HEK293 (cell line): Measurements from ENCODE around the gene SRMS.

Source experiments
- CTCF ChIA-PET: fragments of 350-600 bp; formaldehyde crosslinking; extraction: SDS; loops from one replicate; lab custom pipeline; 2021; ENCODE audit warnings: antibody characterized with exemption; lab: Yijun Ruan, JAX
- POLR2A ChIA-PET: fragments of 300-600 bp; formaldehyde crosslinking; extraction: SDS; loops from one replicate; lab custom pipeline; 2020; ENCODE audit warnings: antibody characterized with exemption, inconsistent platforms; lab: Yijun Ruan, JAX
- H3K27ac ChIP-seq: fragments of 200-500 bp; sonication (Bioruptor generic); 2 replicates; pipeline ENCODE4 v1.5.1; 2014; ENCODE audit warnings: low read depth, low read length, control low read depth, inconsistent platforms; ENCODE audit errors: extremely low read depth
- H3K36me3 ChIP-seq, 2 experiments: fragments of 200-500 bp in 1 of 2; sonication (Bioruptor generic) in 1 of 2; 1 replicate in 1 of 2; 2 replicates in 1 of 2; pipeline ENCODE4 v1.5.1; 2014 to 2017; ENCODE audit warnings: inconsistent platforms in 2 of 2, low read length in 2 of 2; ENCODE audit not compliant: control insufficient read depth in 2 of 2, insufficient read depth in 1 of 2
- H3K4me1 ChIP-seq: fragments of 200-500 bp; sonication (Bioruptor generic); 2 replicates; pipeline ENCODE4 v1.5.1; 2014; ENCODE audit warnings: mild to moderate bottlenecking, low read length, inconsistent platforms; ENCODE audit not compliant: control insufficient read depth, insufficient read depth
- H3K4me3 ChIP-seq: 2 replicates; pipeline ENCODE4 v1.5.1; 2011; ENCODE audit warnings: low read depth, mild to moderate bottlenecking, control low read depth, low read length, moderate library complexity
- H3K9me3 ChIP-seq: fragments of 200-500 bp; sonication (Bioruptor generic); 2 replicates; pipeline ENCODE4 v1.5.1; 2014; ENCODE audit warnings: low read depth, low read length, inconsistent platforms; ENCODE audit not compliant: control insufficient read depth, insufficient read depth
- HIC1 ChIP-seq: fragments of 450-650 bp; formaldehyde crosslinking; IDR thresholded peaks from 2 replicates; pipeline ENCODE4 v1.5.1; 2016; ENCODE audit warnings: missing biosample characterization, missing genetic modification characterization
- HOXC10 ChIP-seq: sonication (generic); formaldehyde crosslinking; IDR thresholded peaks from 2 replicates; pipeline ENCODE4 v1.8.1; 2023; ENCODE audit warnings: mild to moderate bottlenecking, missing genetic modification reagents
- KLF8 ChIP-seq: fragments of 450-650 bp; formaldehyde crosslinking; IDR thresholded peaks from 2 replicates; pipeline ENCODE4 v1.5.1; 2016; ENCODE audit warnings: missing biosample characterization, missing genetic modification characterization
- PRDM10 ChIP-seq: fragments of 450-650 bp; formaldehyde crosslinking; IDR thresholded peaks from 2 replicates; pipeline ENCODE4 v1.5.1; 2016; ENCODE audit warnings: missing biosample characterization, missing genetic modification characterization
- RBAK ChIP-seq: fragments of 450-650 bp; formaldehyde crosslinking; IDR thresholded peaks from 2 replicates; pipeline ENCODE4 v1.5.1; 2016; ENCODE audit warnings: missing biosample characterization, missing genetic modification characterization
- SCRT2 ChIP-seq: fragments of 450-650 bp; formaldehyde crosslinking; IDR thresholded peaks from 2 replicates; pipeline ENCODE4 v1.5.1; 2016; ENCODE audit warnings: missing biosample characterization, missing genetic modification characterization
- WT1 ChIP-seq: fragments of 450-650 bp; formaldehyde crosslinking; IDR thresholded peaks from 2 replicates; pipeline ENCODE4 v1.5.1; 2016; ENCODE audit warnings: missing biosample characterization, missing genetic modification characterization
- ZBTB20 ChIP-seq: fragments of 450-650 bp; formaldehyde crosslinking; IDR thresholded peaks from 2 replicates; pipeline ENCODE4 v1.5.1; 2016; ENCODE audit warnings: missing biosample characterization, missing genetic modification characterization
- ZIC2 ChIP-seq: fragments of 450-650 bp; formaldehyde crosslinking; IDR thresholded peaks from 2 replicates; pipeline ENCODE4 v1.5.1; 2016; ENCODE audit warnings: missing biosample characterization, missing genetic modification characterization
- ZNF157 ChIP-seq: fragments of 450-650 bp; formaldehyde crosslinking; IDR thresholded peaks from 2 replicates; pipeline ENCODE4 v1.5.1; 2016; ENCODE audit warnings: missing biosample characterization, missing genetic modification characterization
- ZNF26 ChIP-seq: fragments of 450-650 bp; formaldehyde crosslinking; IDR thresholded peaks from 2 replicates; pipeline ENCODE4 v1.5.1; 2016; ENCODE audit warnings: missing biosample characterization, missing genetic modification characterization
- ZNF37A ChIP-seq: fragments of 450-650 bp; IDR thresholded peaks from 2 replicates; pipeline ENCODE4 v1.5.1; 2018; ENCODE audit warnings: missing biosample characterization, missing genetic modification characterization
- ZNF785 ChIP-seq: fragments of 450-650 bp; formaldehyde crosslinking; IDR thresholded peaks from 2 replicates; pipeline ENCODE4 v1.5.1; 2016; ENCODE audit warnings: missing biosample characterization, missing genetic modification characterization

SRMS gene

GRCh38 chr20:63565699-63566335 is 18.3 kb upstream of the SRMS start:
- CTCF ChIA-PET, result no interaction called here

GRCh38 chr20:63565021-63565698 is 17.6 kb upstream of the SRMS start:
- Histone ChIP-seq H3K4me3 (no peak overlapping the region), H3K27ac (no peak overlapping the region), H3K36me3 (peaks cover 0 to 36% of the 10 kb centered on the region in 2 experiments; a peak in 1 of 3 replicates), H3K4me1 (no peaks in the 10 kb centered on the region), H3K9me3 (no peaks in the 10 kb centered on the region)
- POLR2A ChIA-PET, result no interaction called here
- TF ChIP-seq PRDM10 (no peak), ZNF785 (tag by site-specific recombination) (no peak), RBAK (tag by site-specific recombination) (no peak), ZNF157 (tag by site-specific recombination) (no peak), ZNF37A (tag by site-specific recombination) (no peak), ZNF26 (tag by site-specific recombination) (no peak), SCRT2 (tag by site-specific recombination) (no peak), KLF8 (tag by site-specific recombination) (no peak), HOXC10 (CRISPR knock-in tag) (no peak), WT1 (tag by site-specific recombination) (no peak), ZIC2 (tag by site-specific recombination) (no peak)
- CTCF ChIA-PET, result no interaction called here

More at GRCh38 chr20:63565699-63566335, 18.3 kb upstream of the SRMS start:
- no peak for TF ChIP-seq ZBTB20 (tag by site-specific recombination)
- TF ChIP-seq HIC1, result 0 out of 2 replicates have a peak, but pooled peaks have one; percentile 18
- no peak overlapping the region for H3K27ac ChIP-seq
- H3K4me1 ChIP-seq, result no peaks in the 10 kb centered on the region
- no peaks in the 10 kb centered on the region for H3K9me3 ChIP-seq
- POLR2A ChIA-PET, result no interaction called here
- no peak overlapping the region for H3K4me3 ChIP-seq
- H3K36me3 ChIP-seq, result peaks cover 0 to 29% of the 10 kb centered on the region in 2 experiments; a peak in 1 of 3 replicates
